ENCODE results near the gene ARHGEF4. TPM values are rescaled to one million over a fixed set of nuclear protein-coding genes. Genes with fewer than 3 reads are reported as not detected.
A peak's percentile ranks its signal among the peaks of the same experiment; 100 is the strongest.
"Not testable (repeated sequence)": the region's sequence is repeated elsewhere in the genome, so short reads cannot be mapped to it uniquely, and the experiment has no call there.

Gene ARHGEF4
- total RNA-seq, 2 donors from 2014 or later = not detected

DNA sequence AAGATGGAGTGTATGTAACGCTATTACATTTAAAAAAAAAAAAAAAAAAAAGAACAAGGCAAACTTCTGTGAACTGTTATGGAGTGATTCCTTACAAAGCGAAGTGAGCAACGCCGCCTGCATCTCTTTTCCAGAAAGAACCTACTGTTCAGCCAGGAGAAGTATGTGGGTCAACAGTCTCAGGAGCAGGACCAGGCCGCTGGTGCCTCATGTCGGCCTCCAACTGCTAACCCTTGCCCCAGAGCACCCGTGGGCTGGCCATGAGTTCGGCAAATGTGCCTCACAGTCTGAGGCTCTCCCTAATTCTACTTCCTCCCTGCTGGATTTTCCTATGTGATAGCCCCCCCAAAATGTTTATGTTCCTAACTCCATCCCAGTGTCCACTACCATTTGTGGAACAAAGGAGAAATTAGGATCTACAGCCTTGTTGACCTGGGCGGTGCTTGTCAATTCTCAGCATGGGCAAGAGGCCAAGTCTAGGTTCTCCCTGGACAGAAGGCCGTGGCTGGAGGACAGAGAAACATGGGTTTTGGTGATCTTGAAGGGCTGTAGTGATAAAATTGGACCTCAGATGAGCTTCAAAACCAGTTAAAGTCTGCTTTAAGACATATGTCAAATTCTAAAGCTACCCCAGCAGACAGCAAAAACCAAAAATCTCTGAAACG, 240.6 kb downstream of the ARHGEF4 start:
- H3K27me3 Mint-ChIP-seq = no peaks in the 10 kb centered on the region
- peaks cover 32% of the 10 kb centered on the region for H3K4me1 Mint-ChIP-seq
- H3K36me3 Mint-ChIP-seq (ENCODE audit: low read depth) = peaks cover 100% of the 10 kb centered on the region
- no peaks in the 10 kb centered on the region for H3K9me3 Mint-ChIP-seq
- no peak for ATAC-seq (replicated peaks)
- H3K4me3 Mint-ChIP-seq = no peak overlapping the region
- H3K27ac Mint-ChIP-seq = peak overlapping the region; percentile 2

DNA sequence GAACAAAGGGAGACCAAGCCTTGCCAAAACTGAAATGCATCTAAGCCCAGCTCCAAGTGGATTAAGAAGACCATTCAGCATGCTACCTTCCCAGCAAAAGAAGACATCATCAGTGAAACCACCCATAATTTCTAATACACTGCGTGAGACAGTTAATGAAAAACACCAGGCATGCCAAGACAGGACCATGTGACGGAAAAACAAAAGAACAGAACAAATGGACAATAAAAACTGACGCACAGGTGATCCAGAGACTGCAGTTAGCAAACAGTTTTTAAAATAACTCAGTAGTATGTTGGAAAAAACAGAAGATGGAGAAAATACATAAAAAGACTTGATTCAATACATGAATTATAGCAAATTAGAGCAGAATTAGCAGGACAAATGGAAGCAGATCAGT, 241.3 kb downstream of the ARHGEF4 start:
- peaks cover 32% of the 10 kb centered on the region for H3K4me1 Mint-ChIP-seq
- no peaks in the 10 kb centered on the region for H3K9me3 Mint-ChIP-seq
- H3K4me3 Mint-ChIP-seq = no peak overlapping the region
- no peak for ATAC-seq (replicated peaks)
- H3K36me3 Mint-ChIP-seq (ENCODE audit: low read depth) = peaks cover 100% of the 10 kb centered on the region
- no peaks in the 10 kb centered on the region for H3K27me3 Mint-ChIP-seq
- peak overlapping the region; percentile 2 for H3K27ac Mint-ChIP-seq

GRCh38 chr2:131079931-131080330, 243.2 kb downstream of the ARHGEF4 start:
- not testable (repeated sequence) for ATAC-seq (replicated peaks); H3K4me3 Mint-ChIP-seq; H3K9me3 Mint-ChIP-seq; H3K27ac Mint-ChIP-seq; H3K27me3 Mint-ChIP-seq
- Mint-ChIP-seq H3K36me3 (ENCODE audit: low read depth) (peaks cover 92% of the 10 kb centered on the region), H3K4me1 (peaks cover 28% of the 10 kb centered on the region)

DNA sequence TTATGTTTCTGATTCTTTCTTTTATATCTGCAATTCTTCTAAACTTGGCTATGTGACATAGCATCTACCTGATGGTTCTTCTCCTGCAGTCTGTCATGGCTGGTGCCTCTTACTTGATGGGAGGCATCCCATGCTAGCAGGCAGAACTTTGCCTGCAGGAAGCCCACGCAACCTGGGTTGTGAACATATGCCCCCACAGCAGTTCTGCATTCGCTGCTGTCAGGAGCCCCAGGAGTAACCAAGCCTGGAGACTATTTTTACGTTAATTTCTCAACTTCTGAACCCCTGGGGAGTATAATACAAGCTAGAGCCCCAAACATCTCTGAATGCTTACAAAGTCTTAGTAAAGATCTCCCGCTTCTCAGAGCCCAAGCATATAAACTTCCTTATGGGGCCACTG, 244.5 kb downstream of the ARHGEF4 start:
- Mint-ChIP-seq H3K27ac (peak overlapping the region; percentile 1), H3K27me3 (no peaks in the 10 kb centered on the region), H3K4me1 (peaks cover 23% of the 10 kb centered on the region), H3K9me3 (no peaks in the 10 kb centered on the region), H3K4me3 (no peak overlapping the region), H3K36me3 (ENCODE audit: low read depth) (peaks cover 92% of the 10 kb centered on the region)
- no peak for ATAC-seq (replicated peaks)

GRCh38 chr2:131085646-131086045, 248.9 kb downstream of the ARHGEF4 start:
- H3K4me1 Mint-ChIP-seq = peaks cover 17% of the 10 kb centered on the region
- H3K27me3 Mint-ChIP-seq = no peaks in the 10 kb centered on the region
- H3K36me3 Mint-ChIP-seq (ENCODE audit: low read depth) = peaks cover 89% of the 10 kb centered on the region

DNA sequence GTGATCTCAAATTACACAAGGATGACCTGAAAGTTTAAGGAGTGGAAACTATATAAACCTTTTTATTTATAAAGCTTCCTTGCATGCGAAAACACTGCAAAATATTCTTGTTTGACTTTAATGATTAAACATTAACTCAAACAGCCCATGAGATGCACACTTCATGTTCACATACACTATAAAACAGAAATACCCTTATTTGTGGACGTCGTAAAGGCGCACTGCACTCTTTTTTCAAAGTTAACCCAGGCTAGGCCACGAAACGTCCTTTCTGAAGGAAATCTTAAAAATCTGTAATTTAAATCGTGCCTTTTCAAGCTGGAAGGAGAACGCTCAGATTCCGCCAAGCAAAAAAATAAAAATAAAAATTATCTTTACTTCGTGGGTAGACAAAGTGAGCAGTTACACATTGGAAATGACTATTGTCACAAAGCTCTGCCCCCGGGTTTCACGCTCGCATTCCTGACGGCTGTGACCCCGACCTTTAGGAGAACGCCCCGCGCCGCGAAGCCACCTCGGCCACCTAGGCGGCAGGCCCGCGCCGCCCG, 255.8 kb downstream of the ARHGEF4 start:
- Mint-ChIP-seq H3K9me3 (no peaks in the 10 kb centered on the region), H3K27ac (peak overlapping the region; percentile 82), H3K27me3 (no peaks in the 10 kb centered on the region), H3K4me1 (peaks cover 11% of the 10 kb centered on the region), H3K4me3 (peak overlapping the region; percentile 77), H3K36me3 (ENCODE audit: low read depth) (peaks cover 42% of the 10 kb centered on the region)
- ATAC-seq (replicated peaks) = no peak

More at GRCh38 chr2:131085646-131086045, 248.9 kb downstream of the ARHGEF4 start:
- no peak for ATAC-seq (replicated peaks)
- Mint-ChIP-seq H3K27ac (no peak overlapping the region), H3K4me3 (no peak overlapping the region), H3K9me3 (no peaks in the 10 kb centered on the region)

DNA sequence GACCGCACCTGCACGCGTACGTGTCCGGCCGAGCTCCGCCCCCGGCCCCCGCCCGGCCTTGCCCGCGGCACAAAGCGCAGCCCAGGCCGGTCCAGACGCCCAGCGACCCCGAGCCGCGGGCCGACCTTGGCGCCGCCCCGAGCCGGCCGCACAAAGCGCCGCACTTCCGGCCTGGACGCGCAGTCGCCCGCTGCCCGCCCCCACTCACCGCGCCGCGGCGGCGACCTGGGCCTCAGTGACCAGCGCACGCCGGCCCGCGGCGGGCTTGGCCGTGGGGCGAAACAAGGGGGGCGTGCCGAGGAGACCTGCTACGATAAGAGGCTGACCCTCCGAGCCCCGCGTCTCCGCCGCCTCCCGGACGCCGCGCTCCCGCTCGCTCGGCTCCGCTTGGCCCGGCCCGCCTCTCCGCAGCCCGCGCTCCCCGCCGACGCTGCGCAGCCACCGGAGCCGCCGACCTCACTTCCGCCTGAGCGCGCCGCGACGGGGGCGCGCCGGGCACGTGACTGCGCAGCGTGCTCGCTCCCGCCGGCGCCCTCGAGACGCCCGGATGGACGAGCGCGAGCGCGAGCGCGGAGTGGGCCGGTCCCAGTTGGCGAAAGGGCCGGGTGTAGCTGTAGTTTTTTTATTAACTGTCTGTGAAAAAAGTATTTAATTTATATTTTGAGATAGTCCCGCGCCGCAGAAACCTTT, 256.4 kb downstream of the ARHGEF4 start, which contains the start of gene FAM168B:
TSS of gene FAM168B (minus strand) at position 455 of the 690 bp plus-strand sequence. CDS start 10,814 bp downstream, outside the sequence.
- Mint-ChIP-seq H3K27ac (peak within 1 kb of the TSS; percentile 96), H3K36me3 (ENCODE audit: low read depth) (peaks cover 36% of the 10 kb centered on the region), H3K4me3 (peak within 1 kb of the TSS; percentile 88), H3K27me3 (no peaks in the 10 kb centered on the region), H3K4me1 (peaks cover 11% of the 10 kb centered on the region), H3K9me3 (no peaks in the 10 kb centered on the region)
- ATAC-seq (replicated peaks) = peak; percentile 89

DNA sequence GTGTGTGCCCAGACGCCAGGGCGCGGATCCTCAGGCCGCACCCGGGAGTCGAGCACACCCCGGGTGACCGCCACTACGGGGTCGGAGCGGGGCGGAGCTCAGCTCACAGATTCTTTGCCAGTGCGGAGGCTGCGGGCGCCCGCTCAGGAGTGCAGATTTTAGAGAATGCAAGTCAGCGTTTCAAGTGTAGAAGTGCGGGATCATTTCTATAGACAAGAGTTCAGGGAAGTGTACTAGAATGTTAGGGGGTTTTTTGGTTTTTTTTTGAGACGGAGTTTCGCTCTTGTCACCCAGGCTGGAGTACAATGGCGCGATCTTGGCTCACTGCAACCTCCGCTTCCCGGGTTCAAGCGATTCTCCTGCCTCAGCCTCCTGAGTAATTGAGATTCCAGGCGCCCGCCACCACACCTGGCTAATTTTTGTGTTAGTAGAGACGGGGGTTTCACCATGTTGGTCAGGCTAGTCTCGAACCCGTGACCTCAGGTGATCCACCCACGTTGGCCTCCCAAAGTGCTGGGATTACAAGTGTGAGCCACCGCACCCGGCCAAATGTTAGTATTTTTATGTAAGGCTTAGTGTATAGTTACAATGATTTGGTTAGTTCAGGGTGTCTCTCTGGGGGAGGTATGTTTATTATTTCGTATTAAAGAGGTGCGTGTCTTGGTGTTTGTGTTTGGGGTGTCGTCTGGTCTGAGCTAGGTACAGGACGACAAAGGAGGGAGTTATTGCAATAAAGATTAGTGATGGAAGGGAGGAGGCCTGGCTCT, 257.2 kb downstream of the ARHGEF4 start:
- Mint-ChIP-seq H3K4me3 (peak overlapping the region; percentile 88), H3K4me1 (peaks cover 6% of the 10 kb centered on the region), H3K9me3 (no peaks in the 10 kb centered on the region), H3K27me3 (no peaks in the 10 kb centered on the region), H3K27ac (peak overlapping the region; percentile 96), H3K36me3 (ENCODE audit: low read depth) (peaks cover 29% of the 10 kb centered on the region)
- ATAC-seq (replicated peaks) = peak; percentile 79

- Mint-ChIP-seq H3K27me3 (no peaks in the 10 kb centered on the region), H3K36me3 (ENCODE audit: low read depth) (peaks cover 21% of the 10 kb centered on the region)
- no peak for ATAC-seq (replicated peaks)
These were observed 258.0 kb downstream of the ARHGEF4 start for GRCh38 chr2:131094463-131095281.

More at GRCh38 chr2:131094463-131095281, 258.0 kb downstream of the ARHGEF4 start:
- Mint-ChIP-seq H3K4me1 (peaks cover 6% of the 10 kb centered on the region), H3K9me3 (no peaks in the 10 kb centered on the region), H3K27ac (peak overlapping the region; percentile 96), H3K4me3 (peak overlapping the region; percentile 88)

Other genes with a start within 250 kb of the ARHGEF4 start
- gene CFC1, start 237.3 kb upstream of the ARHGEF4 start, total RNA-seq = not detected
- gene POTEJ, start 225.5 kb upstream of the ARHGEF4 start, total RNA-seq = not detected
- not detected for gene GPR148, start 107.8 kb upstream of the ARHGEF4 start, total RNA-seq
- not detected for gene AMER3, start 81.4 kb upstream of the ARHGEF4 start, total RNA-seq